ENCODE measurements around the gene PKN3. TPM values are rescaled to one million over a fixed set of nuclear protein-coding genes. Genes with fewer than 3 reads are reported as not detected.

Gene PKN3
- total and polyA plus RNA-seq, 9 of the 15 experiments (the other 6 are each of a cell fraction or from before 2014, with no cell fraction given): 0.82 to 49.2 (median 19.7) TPM

DNA sequence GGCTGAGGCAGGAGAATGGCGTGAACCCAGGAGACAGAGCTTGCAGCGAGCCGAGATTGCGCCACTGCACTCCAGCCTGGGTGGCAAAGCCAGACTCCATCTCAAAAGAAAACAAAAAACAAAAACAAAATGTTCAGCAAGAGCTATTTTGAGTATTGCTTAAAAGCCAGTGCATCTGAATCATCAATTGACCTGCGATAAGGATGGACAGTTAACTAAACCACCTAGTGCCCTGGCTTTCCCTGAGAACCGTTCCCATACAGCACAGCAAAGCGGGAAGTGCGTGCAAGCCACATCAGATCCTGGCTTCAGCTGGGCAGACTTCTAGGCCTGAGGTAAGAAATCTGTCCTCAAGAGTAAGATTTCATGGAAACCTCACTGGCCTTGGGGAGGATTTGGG lies 48.4 kb upstream of the PKN3 start (continued):
- TF ChIP-seq MGA (IDR thresholded peaks at IDR 0.05) (no peak), CEBPB (tag; IDR thresholded peaks at IDR 0.05) (no peak), CREBBP (IDR thresholded peaks at IDR 0.05; ENCODE audit: low read depth, low read length) (no peak), ARID3A (IDR thresholded peaks at IDR 0.05; ENCODE audit: borderline replicate concordance, low read depth, low read length) (no peak), RBM34 (IDR thresholded peaks at IDR 0.05; ENCODE audit: borderline replicate concordance, insufficient read depth, low read length) (no peak), CREB1 (IDR thresholded peaks at IDR 0.05) (no peak), CREB1 (CRISPR knock-in tag; IDR thresholded peaks at IDR 0.05) (no peak), SNIP1 (IDR thresholded peaks at IDR 0.05; ENCODE audit: low read depth) (no peak), HDAC1 (IDR thresholded peaks at IDR 0.05) (no peak), ZNF175 (CRISPR knock-in tag; IDR thresholded peaks at IDR 0.05; ENCODE audit: low read depth) (no peak), SETDB1 (IDR thresholded peaks at IDR 0.05; ENCODE audit: low read length) (no peak), NKRF (IDR thresholded peaks at IDR 0.05; ENCODE audit: borderline replicate concordance) (no peak), WHSC1 (IDR thresholded peaks at IDR 0.05; ENCODE audit: low read length) (no peak), PHF20 (IDR thresholded peaks at IDR 0.05; ENCODE audit: partially characterized antibody) (no peak)

All from K562 (cell line).